ENCODE data around the gene CPNE5.
"Not testable (repeated sequence)": the region's sequence is repeated elsewhere in the genome, so short reads cannot be mapped to it uniquely, and the experiment has no call there.

Gene CPNE5

DNA sequence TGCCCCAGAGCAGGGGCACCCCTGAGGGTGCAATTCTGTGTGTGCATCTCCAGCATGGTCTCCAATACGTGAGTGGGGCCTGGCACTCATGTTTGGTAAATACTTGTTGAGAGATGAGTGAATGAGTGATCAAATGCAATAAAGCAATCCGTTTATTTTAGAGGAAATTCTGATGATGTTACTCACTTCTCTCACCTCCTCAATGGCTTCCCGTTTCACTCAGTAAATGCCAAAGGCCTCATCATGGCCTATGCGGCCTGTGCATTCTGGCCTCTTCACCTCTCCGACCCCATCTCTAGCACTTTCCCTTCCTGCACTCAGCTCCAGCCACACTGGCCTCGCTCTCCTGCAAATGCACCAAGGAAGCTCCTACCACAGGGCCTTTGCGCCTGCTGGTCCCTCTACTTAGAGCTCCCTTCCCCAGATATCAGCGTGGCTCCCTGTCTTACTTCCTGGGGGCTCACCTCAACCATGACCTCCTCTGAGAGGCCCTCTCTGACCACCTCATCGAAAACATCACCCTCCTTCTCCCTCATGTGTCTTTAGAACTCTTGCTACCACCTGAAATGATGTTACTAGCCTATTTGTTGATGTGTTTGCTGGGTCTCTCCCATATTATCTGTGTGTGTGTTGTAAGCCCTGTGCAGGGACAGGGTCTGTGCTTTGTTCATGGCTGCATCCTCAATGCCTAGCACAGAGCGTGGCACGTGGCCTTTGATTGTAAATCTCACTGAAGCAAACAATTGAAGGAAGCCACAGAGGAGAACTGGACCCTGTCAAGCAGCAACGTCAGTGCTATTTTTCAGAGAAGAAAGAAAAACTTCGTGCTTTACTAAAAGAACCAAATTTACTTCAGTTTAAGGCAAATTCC, 99.1 kb downstream of the CPNE5 start:
- DNase-seq = no peak

DNA sequence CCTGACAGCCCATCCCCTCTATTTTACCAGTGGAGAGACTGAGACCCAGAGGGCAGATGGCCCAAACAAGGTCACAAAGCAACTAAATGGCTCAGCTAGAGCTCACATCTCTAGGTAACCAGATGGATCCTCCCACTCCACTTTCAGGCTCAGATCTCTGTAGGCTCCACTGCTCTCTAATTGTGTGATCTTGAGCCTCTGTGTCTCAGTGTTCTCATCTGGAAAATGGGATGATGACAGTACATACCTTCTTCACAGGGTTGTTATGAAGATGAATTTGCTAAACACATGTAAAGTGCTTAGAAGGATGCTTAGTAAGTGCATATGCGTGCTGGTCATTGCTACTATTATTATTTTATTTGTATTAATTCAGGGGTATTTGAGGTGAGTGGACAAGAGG, 101.1 kb downstream of the CPNE5 start:
- DNase-seq = no peak

DNA sequence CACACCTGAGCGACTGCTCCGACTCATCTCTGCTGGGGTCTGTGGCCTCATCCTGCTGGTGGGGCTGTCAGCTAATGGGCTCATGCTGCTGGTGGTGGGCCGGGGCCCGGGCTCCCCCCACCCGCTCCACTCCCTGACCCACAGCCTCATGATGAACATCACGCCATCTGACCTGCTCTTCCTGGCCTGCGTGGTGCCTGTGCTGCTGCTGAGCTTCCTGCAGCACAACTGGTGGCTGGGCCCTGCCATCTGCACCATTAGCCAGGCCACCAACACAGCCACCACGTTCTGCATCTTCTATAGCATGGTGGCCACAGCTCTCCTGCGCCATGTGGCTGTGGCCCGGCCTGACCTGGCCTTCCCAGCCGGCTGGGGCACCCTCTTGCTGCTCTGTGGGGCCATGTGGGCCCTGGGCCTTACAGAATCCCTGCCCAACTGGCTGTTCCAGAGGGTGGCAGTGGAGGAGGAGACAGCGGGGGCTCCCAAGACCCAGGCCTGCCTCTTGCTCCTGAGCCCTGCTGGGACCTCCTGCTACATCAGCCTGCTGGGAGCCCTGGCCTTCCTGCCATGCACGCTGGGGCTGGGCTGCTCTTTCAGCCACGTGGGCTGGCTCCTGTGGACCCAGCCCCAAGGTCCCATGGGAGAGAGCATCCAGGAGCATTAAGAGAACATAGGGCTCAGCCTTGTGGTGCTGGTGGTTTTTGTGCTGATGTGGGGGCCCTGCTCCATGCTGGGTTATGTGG, 102.0 kb downstream of the CPNE5 start:
- DNase-seq = no peak

DNA sequence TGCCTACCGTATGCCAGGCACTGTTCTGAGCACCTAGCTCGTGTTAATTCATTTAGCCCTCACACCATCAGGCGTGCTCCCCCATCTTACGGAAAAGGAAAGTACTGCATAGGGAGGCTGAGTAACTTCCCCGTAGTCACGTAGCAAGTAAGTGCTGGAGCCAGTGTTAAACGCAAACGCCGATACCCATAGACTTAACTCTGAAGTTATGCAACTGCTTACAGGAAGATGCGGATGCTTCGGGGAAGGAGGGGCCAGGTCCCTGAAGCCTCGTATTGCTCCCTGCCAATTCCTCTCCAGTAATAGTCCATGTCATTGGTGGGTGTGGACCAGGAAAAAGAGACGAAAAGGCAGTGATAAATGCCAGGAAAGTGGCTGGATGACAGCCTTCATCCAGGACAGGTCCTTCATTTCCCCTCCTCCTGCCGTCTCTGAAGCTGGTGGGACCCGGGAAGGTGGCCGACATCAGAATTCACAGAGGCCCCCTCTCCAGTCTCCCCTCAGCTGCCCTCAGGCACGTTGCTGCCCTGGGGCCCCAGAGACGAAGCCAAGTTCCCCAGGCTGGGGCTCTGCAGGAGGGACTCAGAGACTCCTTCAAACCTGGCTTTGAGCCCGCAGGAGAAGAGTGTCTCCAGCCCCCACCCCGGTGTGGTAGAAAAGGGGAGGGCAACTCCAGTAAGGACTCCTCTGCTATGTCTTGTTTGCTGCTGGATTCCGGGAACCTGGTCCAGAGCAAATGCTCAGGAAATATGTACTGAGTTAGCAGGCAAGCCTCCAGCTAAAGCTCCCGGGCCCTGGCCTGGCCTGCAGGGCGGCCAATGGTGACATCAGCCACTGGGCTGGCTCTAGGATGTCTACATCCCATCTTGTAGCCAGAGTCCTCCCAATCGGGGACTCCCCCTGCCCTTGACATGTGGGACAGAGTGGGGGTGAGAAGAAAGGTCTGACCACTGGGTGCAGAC, 103.9 kb downstream of the CPNE5 start:
- DNase-seq = peak; percentile 93

DNA sequence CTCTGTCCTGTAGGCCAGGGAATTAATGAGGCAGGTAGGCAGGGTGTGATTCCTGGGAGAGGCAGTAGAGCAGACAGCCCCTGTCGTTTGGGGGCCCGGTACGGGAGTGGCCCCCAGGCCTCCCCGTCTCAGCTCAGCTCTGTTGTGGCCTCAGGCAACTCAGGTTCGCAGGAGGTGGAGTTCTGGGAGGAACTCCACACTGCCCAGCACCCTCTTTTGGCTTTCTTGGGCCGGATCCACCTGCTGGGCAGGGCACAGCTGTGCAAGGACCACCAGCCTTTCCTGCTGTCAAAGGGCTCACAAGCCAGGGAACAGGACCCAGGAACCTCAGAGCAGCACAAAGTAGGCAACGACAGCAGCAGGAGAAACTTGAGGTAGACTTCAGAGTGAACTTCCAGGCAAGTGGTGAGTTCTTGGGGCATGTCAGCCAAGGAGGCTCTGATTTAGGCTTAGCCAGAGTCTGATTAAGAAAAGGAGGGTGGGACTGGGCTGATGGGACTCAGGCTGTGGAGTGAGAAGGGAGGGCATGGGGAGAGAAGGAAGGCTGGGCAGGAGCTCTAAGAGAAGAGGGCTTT, 104.7 kb downstream of the CPNE5 start:
- no peak for DNase-seq

DNA sequence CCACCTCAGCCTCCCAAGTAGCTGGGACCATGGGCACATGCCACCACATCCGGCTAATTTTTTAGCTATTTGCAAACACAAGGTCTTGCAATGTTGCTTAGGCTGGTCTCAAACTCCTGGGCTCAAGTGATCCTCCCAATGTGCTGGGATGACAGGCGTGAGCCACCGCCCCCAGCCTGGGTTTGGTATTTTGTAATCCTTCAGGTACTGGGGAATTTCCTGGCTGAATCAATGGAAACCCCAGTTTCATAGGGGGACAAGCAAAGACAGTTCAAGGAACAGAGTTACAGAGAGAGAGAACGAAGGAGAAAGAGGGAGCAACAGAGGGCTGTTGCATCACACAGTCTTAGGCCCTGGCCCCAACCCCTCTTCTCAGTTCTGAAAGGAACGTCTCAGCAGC, 105.9 kb downstream of the CPNE5 start:
- peak; percentile 3 for DNase-seq

DNA sequence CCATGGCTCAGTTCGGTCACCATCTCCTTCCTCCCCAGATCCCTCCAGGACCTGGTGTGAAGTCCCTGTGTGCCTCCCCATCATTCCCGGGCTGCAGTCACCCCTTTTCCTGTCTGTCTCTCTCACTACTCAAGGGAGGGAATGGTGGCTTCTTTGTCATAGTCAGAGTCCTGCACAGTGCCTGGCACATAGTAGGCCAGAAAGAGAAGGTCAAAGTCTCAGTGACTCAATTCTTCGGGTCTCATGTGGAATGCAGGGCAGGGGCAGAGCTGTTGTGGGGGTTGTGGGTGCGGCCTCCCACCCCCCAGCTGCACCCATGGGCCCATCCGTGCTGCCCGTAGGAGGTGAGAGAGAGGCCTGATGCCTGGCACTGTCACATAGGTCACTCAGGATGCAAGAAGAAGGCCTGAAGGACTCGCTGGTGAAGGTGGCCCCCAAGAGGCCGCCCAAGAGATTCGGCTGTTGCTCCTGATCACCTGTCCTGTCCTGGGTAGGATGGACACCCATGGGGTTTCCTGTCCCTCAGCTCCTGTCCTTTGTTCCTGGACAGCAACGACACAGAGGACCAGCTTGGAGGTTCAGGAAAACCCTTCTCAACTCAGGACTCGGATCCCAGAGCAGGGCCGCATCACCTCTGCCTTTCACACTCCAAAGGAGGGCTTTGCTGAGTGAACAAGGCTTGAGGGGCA, 107.5 kb downstream of the CPNE5 start:
- DNase-seq = no peak

DNA sequence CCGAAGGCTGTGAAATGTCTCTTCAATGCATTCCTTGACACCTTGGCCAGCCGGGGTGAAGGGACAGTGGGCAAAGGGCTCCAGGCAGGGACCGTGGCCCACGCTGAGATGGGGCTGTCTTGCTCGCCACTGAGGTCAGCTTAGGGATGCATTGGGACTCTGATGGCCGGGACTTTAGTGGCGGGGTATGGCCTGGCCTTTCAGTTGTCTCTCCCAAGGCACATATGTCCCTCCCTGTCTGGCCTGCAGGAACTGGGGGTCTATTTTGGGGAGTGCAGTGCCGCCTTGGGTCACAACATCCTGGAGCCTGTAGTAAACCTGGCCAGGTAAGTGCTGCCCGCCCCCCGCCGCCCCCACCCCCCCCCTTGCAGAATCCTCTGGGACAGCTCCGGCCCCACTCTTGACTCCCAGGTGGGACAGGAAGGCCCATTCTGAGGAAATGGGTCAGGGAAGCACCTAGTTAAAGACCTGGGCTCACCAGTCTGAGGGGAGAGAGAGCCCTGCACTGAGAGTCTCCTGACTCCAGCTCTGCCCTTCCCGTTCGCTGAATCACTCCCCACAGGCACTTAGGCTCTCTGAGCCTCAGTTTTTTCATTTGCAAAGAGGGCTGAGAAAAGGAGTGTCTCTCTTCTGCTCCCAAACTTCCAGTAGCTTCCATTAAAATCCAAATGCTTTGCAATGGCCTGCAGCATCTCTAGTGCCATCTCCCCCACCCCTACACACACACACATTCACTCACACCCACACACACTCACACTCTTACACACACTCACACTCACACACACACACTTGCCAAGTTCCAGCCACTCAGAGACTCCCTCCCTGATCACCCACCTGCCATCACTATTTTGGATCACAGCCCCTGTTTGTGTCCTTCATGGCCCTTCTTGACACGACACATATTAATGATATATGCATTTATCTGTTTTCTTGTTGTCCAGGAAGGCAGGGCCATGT, 108.5 kb downstream of the CPNE5 start:
- no peak for DNase-seq

DNA sequence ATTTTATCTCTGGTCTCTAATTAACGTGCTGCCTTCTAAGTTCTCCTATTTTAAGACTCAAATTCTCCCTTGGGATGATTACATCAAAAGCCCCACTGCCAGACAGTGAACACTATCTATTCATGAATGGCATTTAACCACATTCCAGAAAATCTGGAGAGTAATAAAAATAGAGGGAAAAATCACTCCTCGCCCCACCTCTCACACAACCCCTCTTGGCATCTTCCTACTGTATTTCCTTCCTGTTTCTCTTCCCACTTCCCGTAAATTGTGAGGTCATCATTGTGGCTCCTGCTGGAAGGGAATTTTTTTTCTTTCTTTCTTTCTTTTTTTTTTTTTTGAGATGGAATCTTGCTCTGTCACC, 110.1 kb downstream of the CPNE5 start:
- DNase-seq = no peak

DNA sequence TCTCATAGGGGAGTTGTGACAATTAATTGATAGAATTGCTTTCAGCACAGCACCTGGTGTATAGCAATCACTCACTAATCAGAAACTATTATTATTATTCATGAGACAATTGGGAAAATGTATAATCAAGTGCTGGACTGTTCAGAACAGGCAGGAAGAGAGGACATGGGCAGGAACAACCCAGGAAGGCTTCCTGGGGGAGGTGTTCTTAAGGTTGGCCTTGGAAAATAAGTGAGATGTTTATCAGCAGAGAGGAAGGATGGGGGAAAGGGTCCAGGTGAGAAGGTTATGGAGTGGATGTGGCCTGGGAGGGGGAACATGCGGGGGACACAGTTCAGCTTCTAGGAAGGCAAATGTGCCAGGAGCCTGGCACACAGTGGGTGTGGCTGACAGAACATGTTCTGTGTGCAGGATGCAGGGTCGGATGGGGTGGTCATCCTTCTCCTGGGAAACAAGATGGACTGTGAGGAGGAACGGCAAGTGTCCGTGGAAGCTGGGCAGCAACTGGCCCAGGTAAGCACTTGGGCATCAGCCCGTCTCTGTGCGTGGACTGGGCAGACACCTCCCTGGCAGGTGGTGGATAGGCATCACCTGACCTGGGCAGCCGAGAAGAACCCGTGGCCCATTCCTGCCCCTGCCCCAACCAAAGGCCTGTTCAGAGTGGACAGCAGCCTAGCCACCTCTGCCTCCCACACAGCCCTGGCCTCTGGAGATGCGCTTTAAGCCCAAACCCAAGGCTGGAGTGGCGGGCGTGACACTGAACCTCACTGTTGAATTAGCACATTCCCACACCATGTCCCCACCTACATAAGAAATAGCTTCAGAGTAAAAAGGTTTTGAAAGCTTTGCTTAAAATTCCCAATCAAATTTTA, 110.7 kb downstream of the CPNE5 start:
- DNase-seq = no peak

DNA sequence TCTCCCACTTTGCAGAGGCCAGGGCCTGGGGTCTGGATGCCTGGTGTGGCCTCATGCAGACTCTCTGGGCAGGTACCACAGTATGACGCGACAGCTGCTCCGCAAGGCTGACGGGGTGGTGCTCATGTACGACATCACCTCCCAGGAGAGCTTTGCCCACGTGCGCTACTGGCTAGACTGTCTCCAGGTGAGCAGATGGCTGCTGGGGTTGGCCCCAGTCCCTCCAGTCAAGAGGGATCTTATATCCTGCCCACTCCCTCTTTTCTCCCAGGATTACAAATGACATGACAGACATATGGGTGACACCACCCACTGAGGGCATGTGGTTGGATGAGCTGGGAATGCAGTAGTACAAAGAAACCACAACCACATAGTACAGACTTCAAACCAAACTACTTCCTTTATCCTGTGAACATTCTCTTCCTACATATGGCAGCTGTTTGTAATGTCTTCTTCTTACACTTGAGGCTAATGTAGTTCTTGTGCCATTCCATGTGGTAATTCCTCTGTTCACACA, 111.7 kb downstream of the CPNE5 start:
- DNase-seq = no peak

DNA sequence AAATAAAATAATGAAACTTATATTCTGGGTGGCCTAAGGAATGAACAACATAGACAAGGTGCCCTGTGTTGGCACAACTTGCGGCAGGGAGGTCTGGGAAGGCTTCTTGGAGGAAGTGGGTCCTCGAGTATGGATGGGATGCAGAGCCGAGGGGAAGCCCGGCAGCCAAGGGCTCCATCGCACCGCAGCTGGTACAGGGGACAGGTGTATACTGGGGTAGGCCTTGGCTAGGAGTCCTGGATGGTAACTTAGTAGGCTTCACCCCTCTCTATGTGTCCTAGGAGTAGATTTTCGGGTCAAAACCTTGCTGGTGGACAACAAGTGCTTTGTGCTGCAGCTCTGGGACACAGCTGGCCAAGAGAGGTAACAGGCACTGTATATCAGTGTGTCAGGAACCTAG, 113.7 kb downstream of the CPNE5 start:
- DNase-seq = no peak

DNA sequence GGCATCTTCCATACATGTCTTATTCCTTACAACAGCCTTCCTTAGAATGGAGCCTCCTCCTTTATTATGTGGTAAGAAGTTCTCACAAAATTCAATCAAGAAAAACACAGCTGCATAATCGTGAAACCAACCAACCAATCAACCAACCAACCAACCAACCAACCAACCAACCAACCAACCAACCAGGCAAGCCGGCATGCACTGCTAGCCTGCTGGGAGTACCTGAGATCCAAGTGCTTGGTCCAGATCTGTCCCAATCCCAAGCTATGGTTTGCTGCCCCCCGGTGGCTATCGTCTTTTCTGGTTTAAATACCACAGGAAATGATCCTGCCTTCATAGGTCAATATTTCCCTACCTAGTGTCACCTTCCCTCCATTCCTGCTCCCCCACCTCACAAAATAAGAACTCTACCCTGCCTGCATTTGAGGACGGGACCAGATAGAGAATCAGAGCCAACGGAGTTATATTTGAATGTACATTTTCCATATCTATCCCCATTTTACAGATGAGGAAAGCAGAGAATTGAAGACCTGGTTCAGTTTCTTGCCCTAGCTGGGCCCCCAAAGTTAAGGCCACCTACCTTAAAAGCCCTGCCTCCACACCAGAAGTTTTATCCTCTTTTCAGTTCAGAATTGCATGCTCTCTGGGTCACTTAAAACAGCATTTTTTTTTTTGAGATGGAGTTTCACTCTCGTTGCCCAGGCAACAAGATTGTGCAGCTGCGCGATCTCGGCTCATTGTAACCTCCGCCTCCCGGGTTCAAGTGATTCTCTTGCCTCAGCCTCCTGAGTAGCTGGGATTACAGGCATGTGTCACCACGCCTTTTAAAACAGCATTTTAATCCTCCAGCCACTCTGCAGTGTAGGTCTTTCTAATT, 114.5 kb downstream of the CPNE5 start:
- no peak for DNase-seq

DNA sequence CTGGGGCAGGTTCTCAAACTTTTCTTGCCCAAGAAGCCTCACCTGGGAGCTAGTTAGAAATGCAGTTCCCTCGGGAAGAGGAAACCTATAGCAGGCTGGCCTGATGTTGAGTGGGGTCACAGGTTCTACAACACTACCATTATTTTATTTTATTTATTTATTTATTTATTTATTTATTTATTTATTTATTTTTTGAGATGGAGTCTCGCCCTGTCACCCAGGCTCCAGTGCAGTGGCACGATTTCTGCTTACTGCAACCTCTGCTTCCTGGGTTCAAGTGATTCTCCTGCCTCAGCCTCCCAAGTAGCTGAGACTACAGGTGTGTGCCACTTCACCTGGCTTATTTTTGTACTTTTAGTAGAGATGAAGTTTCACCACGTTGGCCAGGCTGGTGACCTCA, 115.3 kb downstream of the CPNE5 start:
- DNase-seq = not testable (repeated sequence)

DNA sequence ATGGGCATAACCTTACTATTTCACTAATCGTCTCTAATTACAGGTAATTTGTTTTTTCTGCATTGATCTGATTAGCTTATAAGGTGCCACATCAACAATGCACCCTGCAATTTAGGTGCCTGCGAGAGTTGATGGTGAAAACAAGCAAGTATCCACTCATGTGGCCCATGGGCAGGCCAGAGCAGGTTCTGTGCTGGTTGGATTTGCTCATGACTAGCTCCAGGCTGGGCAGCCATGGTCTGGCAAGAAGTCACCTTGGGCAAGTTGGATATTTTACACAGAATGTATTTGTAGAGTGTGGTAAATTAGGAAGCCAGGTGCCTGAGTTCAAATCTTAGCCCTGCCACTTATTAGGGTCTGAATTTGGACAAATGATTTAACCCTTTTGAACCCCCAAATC, 116.4 kb downstream of the CPNE5 start:
- DNase-seq = no peak

DNA sequence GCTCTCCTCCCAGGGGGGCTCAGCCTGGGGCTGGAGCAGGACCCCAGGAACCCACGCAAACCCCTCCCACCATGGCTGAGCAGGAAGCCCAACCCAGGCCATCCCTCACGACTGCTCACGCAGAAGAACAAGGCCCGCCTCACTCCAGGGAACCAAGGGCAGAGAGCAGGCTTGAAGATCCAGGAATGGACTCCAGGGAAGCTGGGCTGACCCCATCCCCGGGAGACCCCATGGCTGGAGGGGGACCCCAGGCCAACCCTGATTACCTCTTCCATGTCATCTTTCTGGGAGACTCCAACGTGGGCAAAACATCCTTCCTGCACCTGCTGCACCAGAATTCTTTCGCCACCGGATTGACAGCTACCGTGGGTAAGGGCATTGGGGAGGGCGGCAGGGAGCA, 116.9 kb downstream of the CPNE5 start:
- no peak for DNase-seq

DNA sequence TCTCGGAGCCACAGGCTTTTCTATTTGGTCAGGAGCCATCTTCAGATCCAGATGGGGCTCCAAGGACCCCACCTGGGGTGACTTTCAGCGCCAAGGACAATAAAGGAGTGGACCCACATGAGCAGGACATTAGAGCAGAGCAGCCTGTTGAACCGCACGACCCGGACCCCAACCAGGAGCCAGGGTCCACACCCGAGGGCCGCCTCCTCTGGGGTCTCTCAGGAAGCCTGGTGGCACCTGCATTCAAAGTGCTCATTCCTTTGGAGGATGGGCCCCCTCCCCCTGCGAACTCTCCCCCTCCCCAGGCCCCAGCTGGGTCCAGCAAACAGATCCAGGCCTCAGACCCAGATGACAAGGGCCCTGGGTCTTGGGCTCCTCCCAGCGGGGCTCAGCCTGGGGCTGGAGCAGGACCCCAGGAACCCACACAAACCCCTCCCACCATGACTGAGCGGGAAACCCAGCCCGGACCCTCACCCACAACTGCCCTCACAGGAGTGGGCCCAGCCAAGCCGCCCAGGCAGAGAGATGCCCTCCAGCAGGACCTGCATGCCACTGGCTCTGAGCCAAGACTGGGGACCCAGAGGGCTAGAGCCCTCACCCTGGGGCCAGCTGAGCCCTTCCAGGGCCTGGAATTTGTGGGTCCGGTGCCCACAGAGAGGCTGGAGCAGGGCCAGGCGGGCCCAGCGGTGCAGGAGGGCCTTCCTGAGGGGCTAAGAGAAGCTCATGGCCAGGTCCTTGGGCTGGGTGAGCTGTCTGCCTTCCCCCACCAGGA, 117.7 kb downstream of the CPNE5 start:
- DNase-seq = no peak

All from left hindlimb (tissue), 1 donor.